HepG2 (cell line): ENCODE measurements around the gene CTXN1. TPM values are rescaled to one million over a fixed set of nuclear protein-coding genes. Genes with fewer than 3 reads are reported as not detected.

ENCODE experiments used
- ATAC-seq: fragments of 200-7000 bp; cut with Tn5 transposase; 3 replicates; pipeline ENCODE4 v1.9.1; 2020; ENCODE audit warnings: mild to moderate bottlenecking, moderate library complexity
- BruUV-seq: library from RNA; stranded (reverse); fragments of 400-500 nt; replicated peaks from 2 replicates; lab custom pipeline; 2021; lab: Mats Ljungman, UMichigan
- CTCF ChIA-PET: fragments of 300-600 bp; formaldehyde crosslinking; extraction: SDS; loops from one replicate; lab custom pipeline; 2021; ENCODE audit warnings: low total read pairs, inconsistent platforms, low intra/inter-chr PET ratio; lab: Yijun Ruan, JAX
- POLR2A ChIA-PET: fragments of 350-600 bp; sonication (Branson Sonifier 250); formaldehyde crosslinking; loops from one replicate; lab custom pipeline; 2020; ENCODE audit warnings: antibody characterized with exemption, inconsistent platforms; lab: Yijun Ruan, JAX
- DNase-seq: peaks from one replicate; pipeline ENCODE4 v3.0.0-alpha.2; 2015; ENCODE audit warnings: low spot score
- FAIRE-seq: peaks from 3 replicates; lab custom pipeline; 2011; peaks lifted over from hg19 to GRCh38; lab: Jason Lieb, UNC
- H2AFZ ChIP-seq: one replicate; pipeline ENCODE4 v1.6.1; 2011; ENCODE audit warnings: low read length, inconsistent platforms
- H3K27ac ChIP-seq: fragments of 300-600 bp; 3 replicates; pipeline ENCODE4 v1.8.0; 2011; ENCODE audit warnings: mixed run types, mild to moderate bottlenecking, mixed read lengths, low read length, inconsistent platforms; ENCODE audit not compliant: insufficient read depth; ENCODE audit errors: extremely low read length
- H3K27me3 ChIP-seq, 2 experiments: fragments of 200-600 bp in 1 of 2; 2 replicates in 1 of 2; 3 replicates in 1 of 2; pipeline versions ENCODE4 v1.6.0 to v1.8.0; 2011; ENCODE audit warnings: low read length in 2 of 2, mild to moderate bottlenecking in 2 of 2, moderate library complexity in 2 of 2, inconsistent platforms in 1 of 2; ENCODE audit not compliant: insufficient read depth in 2 of 2, control insufficient read depth in 1 of 2
- H3K36me3 ChIP-seq, 2 experiments: fragments of 200-600 bp in 1 of 2; replicated peaks in 1 of 2; 2 replicates in 1 of 2; 3 replicates in 1 of 2; pipeline versions ENCODE4 v1.5.1 to v1.8.0; 2011; ENCODE audit warnings: low read length in 2 of 2, inconsistent platforms in 1 of 2; ENCODE audit not compliant: insufficient read depth in 2 of 2, control insufficient read depth in 1 of 2
- H3K4me1 ChIP-seq: 2 replicates; pipeline ENCODE4 v1.5.1; 2012; ENCODE audit warnings: low read length, inconsistent platforms; ENCODE audit not compliant: insufficient read depth
- H3K4me2 ChIP-seq: 2 replicates; pipeline ENCODE4 v1.6.0; 2011; ENCODE audit warnings: low read depth, low read length, inconsistent platforms
- H3K4me3 ChIP-seq, 3 experiments: fragments of 200-600 bp in 1 of 3; sonication (generic), shearing (Covaris generic) in 1 of 3; replicated peaks in 1 of 3; 2 replicates each; pipeline ENCODE4 v1.5.1; 2011 to 2016; ENCODE audit warnings: low read length in 3 of 3, inconsistent platforms in 2 of 3, low read depth in 2 of 3, mild to moderate bottlenecking in 2 of 3, control low read depth in 1 of 3, mixed read lengths in 1 of 3; ENCODE audit not compliant: insufficient read depth in 1 of 3
- H3K79me2 ChIP-seq: one replicate; pipeline ENCODE4 v1.6.1; 2011; ENCODE audit warnings: low read length, inconsistent platforms; ENCODE audit not compliant: insufficient read depth
- H3K9ac ChIP-seq: 2 replicates; pipeline ENCODE4 v1.6.0; 2011; ENCODE audit warnings: mild to moderate bottlenecking, low read depth, low read length, inconsistent platforms; ENCODE audit not compliant: insufficient read depth
- H3K9me3 ChIP-seq: 2 replicates; pipeline ENCODE4 v1.5.1; 2012; ENCODE audit warnings: mild to moderate bottlenecking, low read length
- H4K20me1 ChIP-seq: 2 replicates; pipeline ENCODE4 v1.6.0; 2011; ENCODE audit warnings: inconsistent platforms, mild to moderate bottlenecking, low read length, moderate library complexity; ENCODE audit not compliant: insufficient read depth
- CAMTA2 ChIP-seq: sonication (generic); formaldehyde crosslinking; IDR thresholded peaks from 2 replicates; pipeline ENCODE4 v1.4.0; 2020; ENCODE audit warnings: mild to moderate bottlenecking, missing genetic modification reagents, borderline replicate concordance
- FOXC1 ChIP-seq: sonication (generic); formaldehyde crosslinking; IDR thresholded peaks from 2 replicates; pipeline ENCODE4 v1.8.0; 2022; ENCODE audit warnings: mild to moderate bottlenecking, missing genetic modification reagents, borderline replicate concordance
- GLI4 ChIP-seq: sonication (generic); formaldehyde crosslinking; IDR thresholded peaks from 2 replicates; pipeline ENCODE4 v1.5.1; 2020; ENCODE audit warnings: missing genetic modification reagents, mild to moderate bottlenecking, moderate library complexity, borderline replicate concordance
- HIVEP1 ChIP-seq: sonication (generic); formaldehyde crosslinking; IDR thresholded peaks from 2 replicates; pipeline ENCODE4 v1.4.0; 2020; ENCODE audit warnings: mild to moderate bottlenecking, missing genetic modification reagents
- HOXA3 ChIP-seq: sonication (generic); formaldehyde crosslinking; IDR thresholded peaks from 2 replicates; pipeline ENCODE4 v1.5.0; 2020; ENCODE audit warnings: missing genetic modification reagents
- KDM5A ChIP-seq: fragments of 200-600 bp; sonication (generic); IDR thresholded peaks from 2 replicates; pipeline ENCODE4 v1.7.0; 2018; ENCODE audit warnings: antibody characterized with exemption, mild to moderate bottlenecking, low read length, borderline replicate concordance
- MTF2 ChIP-seq: sonication (generic); formaldehyde crosslinking; IDR thresholded peaks from 2 replicates; pipeline ENCODE4 v1.5.0; 2020; ENCODE audit warnings: missing genetic modification reagents, borderline replicate concordance
- MXD4 ChIP-seq: IDR thresholded peaks from 2 replicates; pipeline ENCODE4 v1.6.1; 2016; ENCODE audit warnings: mild to moderate bottlenecking, missing biosample characterization, missing genetic modification reagents
- NCOR1 ChIP-seq: fragments of 200-600 bp; sonication (generic); IDR thresholded peaks from 2 replicates; pipeline ENCODE4 v1.7.0; 2017; ENCODE audit warnings: antibody characterized with exemption, low read length, borderline replicate concordance
- SP5 ChIP-seq: IDR thresholded peaks from 2 replicates; pipeline ENCODE4 v1.6.1; 2016; ENCODE audit warnings: low read depth, borderline replicate concordance
- ZNF264 ChIP-seq: sonication (generic); formaldehyde crosslinking; IDR thresholded peaks from 2 replicates; pipeline ENCODE4 v1.4.0; 2020; ENCODE audit warnings: missing genetic modification reagents
- ZNF33B ChIP-seq: sonication (generic); formaldehyde crosslinking; IDR thresholded peaks from 2 replicates; pipeline ENCODE4 v1.5.1; 2020; ENCODE audit warnings: mild to moderate bottlenecking, missing genetic modification reagents
- ZNF367 ChIP-seq: sonication (generic); formaldehyde crosslinking; IDR thresholded peaks from 2 replicates; pipeline ENCODE4 v1.4.0; 2020; ENCODE audit warnings: missing genetic modification reagents, borderline replicate concordance
- ZNF468 ChIP-seq: sonication (generic); formaldehyde crosslinking; IDR thresholded peaks from 2 replicates; pipeline ENCODE4 v1.8.0; 2022; ENCODE audit warnings: mild to moderate bottlenecking, moderate library complexity, missing genetic modification reagents
- ZNF510 ChIP-seq: sonication (generic); formaldehyde crosslinking; IDR thresholded peaks from 2 replicates; pipeline ENCODE4 v1.4.0; 2020; ENCODE audit warnings: low read depth, mild to moderate bottlenecking, missing genetic modification reagents
- ZNF7 ChIP-seq: IDR thresholded peaks from 2 replicates; pipeline ENCODE4 v1.6.1; 2016; ENCODE audit warnings: missing biosample characterization, missing genetic modification reagents
- ZNF768 ChIP-seq: sonication (generic); formaldehyde crosslinking; IDR thresholded peaks from 2 replicates; pipeline ENCODE4 v1.4.0; 2020; ENCODE audit warnings: missing genetic modification reagents
- ZNF780A ChIP-seq: sonication (generic); formaldehyde crosslinking; IDR thresholded peaks from 2 replicates; pipeline ENCODE4 v1.8.0; 2022; ENCODE audit warnings: mild to moderate bottlenecking, missing genetic modification reagents, moderate library complexity
- ZNF788 ChIP-seq: sonication (generic); formaldehyde crosslinking; IDR thresholded peaks from 2 replicates; pipeline ENCODE4 v1.5.0; 2020; ENCODE audit warnings: mild to moderate bottlenecking, missing genetic modification reagents, borderline replicate concordance
- WGBS: methylation state at CpG from one replicate; pipeline ENCODE4 v1.1.6; 2017; ENCODE audit warnings: low lambda C conversion rate; 5-methylcytosine and 5-hydroxymethylcytosine counted together
- in situ Hi-C: cut with HindIII; loops from 2 replicates; pipeline ENCODE4 v1.10.0; 2017; ENCODE audit warnings: low pct_unique_long_range_greater_than_20kb; ENCODE audit not compliant: extremely low pct_ligation_motif_present
- intact Hi-C: fragments of 100-400 bp; cut with micrococcal nuclease; formaldehyde crosslinking; loops from one replicate; pipeline ENCODE4 v1.10.0; 2022; ENCODE audit not compliant: unreplicated experiment
- polyA plus RNA-seq, 8 experiments: library from polyadenylated mRNA; depleted of rRNA in 3 of 8; stranded (reverse) in 7 of 8; unstranded in 1 of 8; fragments of >200 nt; fragmentation: Illumina TruSeq in 4 of 8; extraction: Trizol in 4 of 8; gene quantifications; 2 replicates each; pipeline versions ENCODE4 v1.2.1 to v1.2.3, GENCODE V29; 2011 to 2016; ENCODE audit warnings: low read depth in 4 of 8, missing spikeins in 1 of 8, mixed read lengths in 1 of 8; ENCODE audit not compliant: insufficient read depth in 1 of 8
- total RNA-seq, 5 experiments: library from RNA; depleted of rRNA; stranded (reverse); fragments of >200 nt; fragmentation: Illumina TruSeq; extraction: Trizol; gene quantifications; 2 replicates each; pipeline ENCODE4 v1.2.3, GENCODE V29; 2016; ENCODE audit warnings: low read depth in 1 of 5
- TF ChIP-seq, protein P1 (sequence below): sonication (generic); formaldehyde crosslinking; IDR thresholded peaks from 2 replicates; pipeline ENCODE4 v1.4.0; 2020; ENCODE audit warnings: mild to moderate bottlenecking, low read depth, missing genetic modification reagents
- TF ChIP-seq, protein P2 (sequence below): sonication (generic); formaldehyde crosslinking; IDR thresholded peaks from 2 replicates; pipeline ENCODE4 v1.5.0; 2020; ENCODE audit warnings: mild to moderate bottlenecking, missing genetic modification reagents
- TF ChIP-seq, protein P3 (sequence below): sonication (generic); formaldehyde crosslinking; IDR thresholded peaks from 2 replicates; pipeline ENCODE4 v1.5.1; 2020; ENCODE audit warnings: missing genetic modification reagents, mild to moderate bottlenecking, borderline replicate concordance

The CTXN1 gene
- total and polyA plus RNA-seq, 2 of the 13 experiments (the other 11 are each of a cell fraction or from before 2014, with no cell fraction given), result 0.11 TPM; not detected in 1

DNA sequence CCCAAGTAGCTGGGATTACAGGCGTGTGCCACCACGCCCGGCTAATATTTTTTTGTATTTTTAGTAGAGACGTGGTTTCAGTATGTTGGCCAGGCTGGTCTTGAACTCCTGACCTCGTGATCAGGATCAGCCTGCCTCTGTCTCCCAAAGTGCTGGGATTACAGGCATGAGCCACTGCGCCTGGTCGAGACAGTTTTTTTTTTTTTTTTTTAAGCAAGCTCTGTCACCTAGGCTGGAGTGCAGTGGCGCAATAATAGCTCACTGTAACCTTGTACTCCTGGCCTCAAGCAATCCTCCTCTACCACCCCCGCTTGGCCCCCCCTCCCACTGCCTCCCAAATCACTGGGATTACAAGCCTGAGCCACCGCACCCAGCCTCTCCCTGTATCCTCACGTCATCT, 28.6 kb downstream of the CTXN1 start:
- intact Hi-C loops (no loop called here), in situ Hi-C loops (no loop called here)
- WGBS, result 25% methylated on average over 11 of the region's 11 CpGs
- H3K9ac ChIP-seq, result no peak overlapping the region
- ATAC-seq (peak; percentile 72), FAIRE-seq (peak; percentile 84), DNase-seq (peak; percentile 86)
- CTCF ChIA-PET, result no interaction called here
- H3K4me3 ChIP-seq, result no peak overlapping the region
- BruUV-seq, result no TSS peak
- no peaks in the 10 kb centered on the region for H3K27me3 ChIP-seq
- H2AFZ ChIP-seq, result no peak overlapping the region
- H3K4me2 ChIP-seq, result peak overlapping the region; percentile 31; the same call in 1 of the 2 replicates
- no peaks in the 10 kb centered on the region for H3K79me2 ChIP-seq
- H4K20me1 ChIP-seq, result no peaks in the 10 kb centered on the region
- POLR2A ChIA-PET, result interaction anchor here (0.7 to 2.8 kb wide), 11 partner anchors 9 to 105 kb away, joined by 3 to 34 read pairs (median 5); partner anchors contain the start of genes LRRC8E, SNAPC2 and TIMM44
- peaks cover 56% of the 10 kb centered on the region for H3K4me1 ChIP-seq
- H3K36me3 ChIP-seq, result peaks cover 9 to 15% of the 10 kb centered on the region in 2 experiments; a peak in 2 of 5 replicates
- no peaks in the 10 kb centered on the region for H3K9me3 ChIP-seq
- peak overlapping the region; percentile 59 for H3K27ac ChIP-seq
- TF ChIP-seq ZNF768 (CRISPR knock-in tag) (no peak), ZNF780A (CRISPR knock-in tag) (no peak), CAMTA2 (CRISPR knock-in tag) (no peak), KDM5A (no peak), ZNF510 (CRISPR knock-in tag) (no peak), ZNF468 (no peak), MXD4 (no peak), ZNF367 (no peak), ZNF788 (CRISPR knock-in tag) (no peak; the same call in 1 of the 2 replicates), ZNF7 (no peak), ZNF264 (CRISPR knock-in tag) (peak; percentile 63; the same call in 1 of the 2 replicates), ZNF33B (CRISPR knock-in tag) (no peak; the same call in 1 of the 2 replicates), FOXC1 (no peak), GLI4 (CRISPR knock-in tag) (no peak), HIVEP1 (CRISPR knock-in tag) (no peak), SP5 (no peak), HOXA3 (CRISPR knock-in tag) (peak; percentile 76), MTF2 (CRISPR knock-in tag) (no peak), NCOR1 (peak; percentile 79; the same call in 1 of the 2 replicates)
- TF ChIP-seq, protein P1, sequence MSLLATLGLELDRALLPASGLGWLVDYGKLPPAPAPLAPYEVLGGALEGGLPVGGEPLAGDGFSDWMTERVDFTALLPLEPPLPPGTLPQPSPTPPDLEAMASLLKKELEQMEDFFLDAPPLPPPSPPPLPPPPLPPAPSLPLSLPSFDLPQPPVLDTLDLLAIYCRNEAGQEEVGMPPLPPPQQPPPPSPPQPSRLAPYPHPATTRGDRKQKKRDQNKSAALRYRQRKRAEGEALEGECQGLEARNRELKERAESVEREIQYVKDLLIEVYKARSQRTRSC (CRISPR knock-in tag), result no peak
- TF ChIP-seq, protein P2, sequence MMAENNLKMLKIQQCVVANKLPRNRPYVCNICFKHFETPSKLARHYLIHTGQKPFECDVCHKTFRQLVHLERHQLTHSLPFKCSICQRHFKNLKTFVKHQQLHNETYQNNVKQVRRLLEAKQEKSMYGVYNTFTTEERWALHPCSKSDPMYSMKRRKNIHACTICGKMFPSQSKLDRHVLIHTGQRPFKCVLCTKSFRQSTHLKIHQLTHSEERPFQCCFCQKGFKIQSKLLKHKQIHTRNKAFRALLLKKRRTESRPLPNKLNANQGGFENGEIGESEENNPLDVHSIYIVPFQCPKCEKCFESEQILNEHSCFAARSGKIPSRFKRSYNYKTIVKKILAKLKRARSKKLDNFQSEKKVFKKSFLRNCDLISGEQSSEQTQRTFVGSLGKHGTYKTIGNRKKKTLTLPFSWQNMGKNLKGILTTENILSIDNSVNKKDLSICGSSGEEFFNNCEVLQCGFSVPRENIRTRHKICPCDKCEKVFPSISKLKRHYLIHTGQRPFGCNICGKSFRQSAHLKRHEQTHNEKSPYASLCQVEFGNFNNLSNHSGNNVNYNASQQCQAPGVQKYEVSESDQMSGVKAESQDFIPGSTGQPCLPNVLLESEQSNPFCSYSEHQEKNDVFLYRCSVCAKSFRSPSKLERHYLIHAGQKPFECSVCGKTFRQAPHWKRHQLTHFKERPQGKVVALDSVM (CRISPR knock-in tag), result peak; percentile 78; the same call in 1 of the 2 replicates
- TF ChIP-seq, protein P3, sequence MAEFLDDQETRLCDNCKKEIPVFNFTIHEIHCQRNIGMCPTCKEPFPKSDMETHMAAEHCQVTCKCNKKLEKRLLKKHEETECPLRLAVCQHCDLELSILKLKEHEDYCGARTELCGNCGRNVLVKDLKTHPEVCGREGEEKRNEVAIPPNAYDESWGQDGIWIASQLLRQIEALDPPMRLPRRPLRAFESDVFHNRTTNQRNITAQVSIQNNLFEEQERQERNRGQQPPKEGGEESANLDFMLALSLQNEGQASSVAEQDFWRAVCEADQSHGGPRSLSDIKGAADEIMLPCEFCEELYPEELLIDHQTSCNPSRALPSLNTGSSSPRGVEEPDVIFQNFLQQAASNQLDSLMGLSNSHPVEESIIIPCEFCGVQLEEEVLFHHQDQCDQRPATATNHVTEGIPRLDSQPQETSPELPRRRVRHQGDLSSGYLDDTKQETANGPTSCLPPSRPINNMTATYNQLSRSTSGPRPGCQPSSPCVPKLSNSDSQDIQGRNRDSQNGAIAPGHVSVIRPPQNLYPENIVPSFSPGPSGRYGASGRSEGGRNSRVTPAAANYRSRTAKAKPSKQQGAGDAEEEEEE (CRISPR knock-in tag), result no peak
